ENCODE results near the gene GFI1B. TPM values are rescaled to one million over a fixed set of nuclear protein-coding genes. Genes with fewer than 3 reads are reported as not detected.
A peak's percentile ranks its signal among the peaks of the same experiment; 100 is the strongest.
"Not testable (repeated sequence)": the region's sequence is repeated elsewhere in the genome, so short reads cannot be mapped to it uniquely, and the experiment has no call there.

The GFI1B gene
- total RNA-seq, 1 experiment from 2014 or later, result not detected

DNA sequence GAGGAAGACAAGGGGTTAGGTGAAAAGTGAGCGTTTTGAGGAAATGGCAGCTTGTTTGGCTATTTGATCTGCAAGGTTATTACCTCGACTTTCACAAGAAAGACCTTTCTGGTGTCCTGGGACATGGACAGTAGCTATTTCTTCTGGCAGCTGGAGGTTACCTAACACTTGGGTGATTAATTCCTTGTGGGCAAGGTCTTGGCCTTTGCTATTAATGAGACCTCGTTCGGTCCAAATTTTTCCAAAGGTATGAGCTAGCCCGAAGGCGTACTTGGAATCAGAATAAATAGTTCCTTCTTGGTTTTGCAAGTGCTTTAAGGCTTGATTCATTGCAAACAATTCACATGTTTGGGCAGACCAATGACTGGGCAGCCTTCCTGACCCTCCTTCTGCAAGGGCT lies 57.2 kb downstream of the GFI1B start:
- no peak for DNase-seq
- no peak overlapping the region for H3K27ac Mint-ChIP-seq (ENCODE audit: unreplicated experiment)
- peaks cover 23% of the 10 kb centered on the region for H3K4me1 Mint-ChIP-seq (ENCODE audit: low read depth, unreplicated experiment)
- no peaks in the 10 kb centered on the region for H3K9me3 Mint-ChIP-seq (ENCODE audit: low read depth, unreplicated experiment)
- H3K36me3 Mint-ChIP-seq (ENCODE audit: insufficient read depth, unreplicated experiment), result peaks cover 18% of the 10 kb centered on the region
- CTCF ChIA-PET, result no interaction called here
- H3K27me3 Mint-ChIP-seq (ENCODE audit: unreplicated experiment), result no peaks in the 10 kb centered on the region
- intact Hi-C loops (cut with micrococcal nuclease; ENCODE audit: unreplicated experiment), result loop anchor here (10.0 kb wide), 1 partner anchor 109 kb away; no protein-coding TSS in a partner anchor
- no TSS peak for BruUV-seq (replicated peaks)
- TF ChIP-seq, protein P1, sequence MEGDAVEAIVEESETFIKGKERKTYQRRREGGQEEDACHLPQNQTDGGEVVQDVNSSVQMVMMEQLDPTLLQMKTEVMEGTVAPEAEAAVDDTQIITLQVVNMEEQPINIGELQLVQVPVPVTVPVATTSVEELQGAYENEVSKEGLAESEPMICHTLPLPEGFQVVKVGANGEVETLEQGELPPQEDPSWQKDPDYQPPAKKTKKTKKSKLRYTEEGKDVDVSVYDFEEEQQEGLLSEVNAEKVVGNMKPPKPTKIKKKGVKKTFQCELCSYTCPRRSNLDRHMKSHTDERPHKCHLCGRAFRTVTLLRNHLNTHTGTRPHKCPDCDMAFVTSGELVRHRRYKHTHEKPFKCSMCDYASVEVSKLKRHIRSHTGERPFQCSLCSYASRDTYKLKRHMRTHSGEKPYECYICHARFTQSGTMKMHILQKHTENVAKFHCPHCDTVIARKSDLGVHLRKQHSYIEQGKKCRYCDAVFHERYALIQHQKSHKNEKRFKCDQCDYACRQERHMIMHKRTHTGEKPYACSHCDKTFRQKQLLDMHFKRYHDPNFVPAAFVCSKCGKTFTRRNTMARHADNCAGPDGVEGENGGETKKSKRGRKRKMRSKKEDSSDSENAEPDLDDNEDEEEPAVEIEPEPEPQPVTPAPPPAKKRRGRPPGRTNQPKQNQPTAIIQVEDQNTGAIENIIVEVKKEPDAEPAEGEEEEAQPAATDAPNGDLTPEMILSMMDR (IDR thresholded peaks at IDR 0.05; ENCODE audit: unreplicated experiment), result no peak
- no peak overlapping the region for H3K4me3 Mint-ChIP-seq (ENCODE audit: low read depth, unreplicated experiment)

DNA sequence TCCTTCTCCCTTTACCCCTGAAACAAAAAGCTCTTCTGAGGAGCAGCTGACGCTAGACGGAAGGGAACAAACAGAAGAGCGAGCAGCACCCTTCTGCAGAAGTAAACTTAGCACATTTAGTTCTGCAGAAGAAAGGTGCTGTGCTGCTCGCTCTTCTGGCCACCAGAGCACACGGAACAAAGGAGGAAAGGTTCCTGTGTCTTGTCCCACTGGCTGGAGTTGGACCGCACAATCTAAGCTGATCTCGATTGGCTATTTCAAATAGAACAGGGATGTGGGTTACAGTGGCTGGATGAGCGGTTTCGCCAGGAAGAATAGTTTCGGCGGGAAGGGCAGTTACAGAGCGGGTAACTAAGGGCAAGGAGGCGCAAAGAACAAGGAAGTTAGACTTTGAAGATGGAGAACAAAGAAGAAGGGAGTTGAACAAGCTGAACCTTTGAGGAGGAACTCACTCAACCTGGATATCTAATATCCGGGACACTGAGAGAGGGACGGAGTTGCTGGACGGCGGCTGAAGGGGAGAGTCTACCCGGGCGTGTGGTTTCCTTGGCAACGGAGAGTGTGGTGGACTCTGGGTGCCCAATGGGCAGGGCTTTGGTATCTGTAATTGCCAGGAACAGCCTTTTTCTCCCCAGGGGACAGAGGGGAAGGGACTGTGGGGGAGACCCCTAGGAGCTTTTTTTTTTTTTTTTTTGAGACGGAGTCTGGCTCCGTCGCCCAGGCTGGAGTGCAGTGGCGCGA lies 59.5 kb downstream of the GFI1B start:
- Mint-ChIP-seq H3K27ac (ENCODE audit: unreplicated experiment) (no peak overlapping the region), H3K4me3 (ENCODE audit: low read depth, unreplicated experiment) (no peak overlapping the region)

DNA sequence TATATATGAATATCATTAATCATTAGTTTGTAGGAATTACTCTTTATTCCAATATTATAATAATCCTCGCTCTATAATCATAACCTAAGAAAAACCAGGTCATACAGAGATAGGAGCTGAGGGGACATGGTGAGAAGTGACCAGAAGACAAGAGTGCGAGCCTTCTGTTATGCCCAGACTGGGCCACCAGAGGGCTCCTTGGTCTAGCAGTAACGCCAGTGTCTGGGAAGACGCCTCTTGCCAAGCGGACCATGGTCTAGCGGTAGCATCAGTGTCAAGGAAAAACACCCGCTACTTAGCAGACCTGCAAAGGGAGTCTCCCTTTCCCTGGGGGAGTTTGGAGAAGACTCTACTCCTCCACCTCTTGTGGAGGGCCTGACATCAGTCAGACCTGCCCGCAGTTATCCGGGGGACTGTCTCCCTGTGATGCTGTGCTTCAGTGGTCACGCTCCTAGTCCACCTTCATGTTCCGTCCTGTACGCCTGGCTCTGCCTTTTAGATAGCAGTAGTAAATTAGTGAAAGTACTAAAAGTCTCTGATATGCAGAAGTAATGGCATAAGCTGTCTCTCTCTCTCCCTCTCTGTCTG lies 62.5 kb downstream of the GFI1B start:
- H3K27ac Mint-ChIP-seq (ENCODE audit: unreplicated experiment); BruUV-seq (replicated peaks); intact Hi-C loops (cut with micrococcal nuclease; ENCODE audit: unreplicated experiment); H3K9me3 Mint-ChIP-seq (ENCODE audit: low read depth, unreplicated experiment); H3K4me1 Mint-ChIP-seq (ENCODE audit: low read depth, unreplicated experiment); H3K4me3 Mint-ChIP-seq (ENCODE audit: low read depth, unreplicated experiment); CTCF ChIA-PET; H3K27me3 Mint-ChIP-seq (ENCODE audit: unreplicated experiment): not testable (repeated sequence)
- peak; percentile 41 for DNase-seq
- H3K36me3 Mint-ChIP-seq (ENCODE audit: insufficient read depth, unreplicated experiment), result peaks cover 11% of the 10 kb centered on the region

More for the DNA sequence above, 59.5 kb downstream of the GFI1B start:
- Mint-ChIP-seq H3K4me1 (ENCODE audit: low read depth, unreplicated experiment) (peaks cover 9% of the 10 kb centered on the region), H3K9me3 (ENCODE audit: low read depth, unreplicated experiment) (no peaks in the 10 kb centered on the region), H3K36me3 (ENCODE audit: insufficient read depth, unreplicated experiment) (peaks cover 6% of the 10 kb centered on the region), H3K27me3 (ENCODE audit: unreplicated experiment) (no peaks in the 10 kb centered on the region)
- no peak for DNase-seq
- CTCF ChIA-PET, result no interaction called here
- intact Hi-C loops (cut with micrococcal nuclease; ENCODE audit: unreplicated experiment), result loop anchor here (10.0 kb wide), 1 partner anchor 107 kb away; no protein-coding TSS in a partner anchor
- TF ChIP-seq, protein P1 (IDR thresholded peaks at IDR 0.05; ENCODE audit: unreplicated experiment), result no peak
- BruUV-seq (replicated peaks), result no TSS peak

Small RNA genes within 50 kb of the gene (microRNA-seq; reads per million reads assigned to microRNA genes)
- not detected for gene MIR548AW

Other genes with a start within 250 kb of the GFI1B start
- gene AK8, start 100.4 kb upstream of the GFI1B start, total RNA-seq (2022), result 1.4 TPM in 2 replicates
- 2.2 and 2.5 TPM in 2 replicates for gene SPACA9, start 99.8 kb upstream of the GFI1B start, total RNA-seq (2022)
- 31.7 and 35.9 TPM in 2 replicates for gene TSC1, start 34.1 kb upstream of the GFI1B start, total RNA-seq (2022)
- gene GTF3C5, start 52.3 kb downstream of the GFI1B start, total RNA-seq (2022), result 43.7 and 48.4 TPM in 2 replicates
- 2.6 and 3.1 TPM in 2 replicates for gene CEL, start 83.3 kb downstream of the GFI1B start, total RNA-seq (2022)
- gene RALGDS, start 142.5 kb downstream of the GFI1B start, total RNA-seq (2022), result 13.7 and 18.2 TPM in 2 replicates
- not detected in 2 replicates for gene GBGT1, start 185.2 kb downstream of the GFI1B start, total RNA-seq (2022)
- gene OBP2B, start 230.6 kb downstream of the GFI1B start, total RNA-seq (2022), result not detected in 2 replicates